GM10248 (cell line): ENCODE results near the gene EPAS1.

Source experiments
- CTCF ChIA-PET: fragments of 300-600 bp; sonication (Branson Sonifier 250); formaldehyde crosslinking; extraction: SDS; loops from one replicate; lab custom pipeline; 2021; ENCODE audit warnings: antibody characterized with exemption; lab: Yijun Ruan, JAX
- POLR2A ChIA-PET: fragments of 350-650 bp; sonication (Branson Sonifier 250); formaldehyde crosslinking; extraction: SDS; loops from one replicate; lab custom pipeline; 2020; ENCODE audit warnings: antibody characterized with exemption; lab: Yijun Ruan, JAX
- DNase-seq: peaks from one replicate; pipeline ENCODE4 v3.0.0; 2012; ENCODE audit errors: extremely low spot score
- TF ChIP-seq, protein P1 (sequence below): IDR thresholded peaks from 2 replicates; pipeline ENCODE4 v1.5.1; 2012; ENCODE audit warnings: mild to moderate bottlenecking, low read depth; ENCODE audit errors: extremely low read depth, missing control alignments, control extremely low read depth

Gene EPAS1

DNA sequence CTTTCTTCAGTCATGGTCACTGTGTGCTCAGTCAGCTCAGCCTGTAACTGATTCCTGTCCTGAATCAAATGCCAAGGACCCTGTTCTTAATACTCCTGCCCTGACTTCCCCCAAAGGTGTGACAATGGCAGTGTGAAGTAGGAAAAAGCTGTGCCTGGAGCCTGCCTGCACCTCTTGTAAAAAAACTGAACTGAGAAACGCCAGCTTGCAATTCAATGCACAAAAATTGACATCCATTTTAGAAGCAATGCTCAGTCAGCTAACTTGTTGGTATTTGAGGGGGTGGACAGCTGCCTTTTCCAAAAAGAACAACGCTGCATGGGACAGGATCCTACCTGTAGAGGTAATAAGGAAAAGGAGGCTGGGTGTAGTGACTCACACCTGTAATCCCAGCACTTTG is 115.9 kb downstream of the EPAS1 start:
- ChIA-PET POLR2A (no interaction called here), CTCF (interaction anchor here (1.0 to 1.8 kb wide), 4 partner anchors 10 to 25 kb away, joined by 3 to 5 read pairs (median 3); no protein-coding TSS in a partner anchor)
- TF ChIP-seq, protein P1, sequence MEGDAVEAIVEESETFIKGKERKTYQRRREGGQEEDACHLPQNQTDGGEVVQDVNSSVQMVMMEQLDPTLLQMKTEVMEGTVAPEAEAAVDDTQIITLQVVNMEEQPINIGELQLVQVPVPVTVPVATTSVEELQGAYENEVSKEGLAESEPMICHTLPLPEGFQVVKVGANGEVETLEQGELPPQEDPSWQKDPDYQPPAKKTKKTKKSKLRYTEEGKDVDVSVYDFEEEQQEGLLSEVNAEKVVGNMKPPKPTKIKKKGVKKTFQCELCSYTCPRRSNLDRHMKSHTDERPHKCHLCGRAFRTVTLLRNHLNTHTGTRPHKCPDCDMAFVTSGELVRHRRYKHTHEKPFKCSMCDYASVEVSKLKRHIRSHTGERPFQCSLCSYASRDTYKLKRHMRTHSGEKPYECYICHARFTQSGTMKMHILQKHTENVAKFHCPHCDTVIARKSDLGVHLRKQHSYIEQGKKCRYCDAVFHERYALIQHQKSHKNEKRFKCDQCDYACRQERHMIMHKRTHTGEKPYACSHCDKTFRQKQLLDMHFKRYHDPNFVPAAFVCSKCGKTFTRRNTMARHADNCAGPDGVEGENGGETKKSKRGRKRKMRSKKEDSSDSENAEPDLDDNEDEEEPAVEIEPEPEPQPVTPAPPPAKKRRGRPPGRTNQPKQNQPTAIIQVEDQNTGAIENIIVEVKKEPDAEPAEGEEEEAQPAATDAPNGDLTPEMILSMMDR = no peak
- no peak for DNase-seq

DNA sequence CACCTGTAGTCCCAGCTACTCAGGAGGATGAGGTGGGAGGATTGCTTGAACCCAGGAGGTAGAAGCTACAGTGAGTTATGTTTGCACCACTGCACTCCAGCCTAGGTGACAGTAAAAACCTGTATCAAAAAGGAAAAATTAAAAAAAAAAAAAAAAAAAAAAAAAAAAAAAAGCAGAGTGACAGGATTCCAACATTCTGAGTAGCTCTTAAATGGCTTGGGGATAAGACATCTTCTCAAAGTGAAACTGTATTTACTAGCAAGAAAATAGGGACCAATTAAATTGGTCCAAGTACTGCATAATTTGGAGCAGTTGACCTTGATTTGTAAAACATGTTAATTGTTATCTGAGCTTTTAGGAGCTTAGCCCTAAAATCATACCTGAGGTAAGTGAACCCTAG is 116.4 kb downstream of the EPAS1 start:
- POLR2A ChIA-PET = interaction anchor here (0.6 kb wide), 2 partner anchors 244 to 1107 kb away, joined by 4 to 5 read pairs; no protein-coding TSS in a partner anchor

DNA sequence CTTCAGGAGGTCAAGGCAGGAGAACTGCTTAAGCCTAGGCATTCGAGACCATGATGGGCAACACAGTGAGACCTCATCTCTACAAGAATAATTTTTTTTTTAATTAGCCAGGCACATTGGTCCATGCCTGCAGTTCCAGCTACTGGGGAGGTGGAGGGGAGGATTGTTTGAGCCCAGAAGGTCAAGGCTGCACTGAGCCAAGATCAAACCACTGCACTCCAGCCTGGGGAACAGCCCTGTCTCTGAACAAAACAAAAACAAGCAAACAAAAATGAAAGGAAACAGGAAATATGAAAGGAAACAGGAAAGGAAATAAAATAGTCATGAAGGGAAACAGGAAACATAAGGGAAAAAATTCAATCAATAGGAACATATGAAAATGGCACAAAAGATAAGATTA is 117.5 kb downstream of the EPAS1 start:
- CTCF ChIA-PET = interaction anchor here (1.0 kb wide), 1 partner anchor 16 kb away, joined by 3 read pairs; no protein-coding TSS in a partner anchor
- no peak for DNase-seq
- POLR2A ChIA-PET = no interaction called here
- TF ChIP-seq, protein P1 = no peak

More for the DNA sequence above, 116.4 kb downstream of the EPAS1 start:
- TF ChIP-seq, protein P1 = no peak
- CTCF ChIA-PET = interaction anchor here (1.0 to 1.2 kb wide), 3 partner anchors 10 to 24 kb away, joined by 3 read pairs; no protein-coding TSS in a partner anchor
- no peak for DNase-seq

DNA sequence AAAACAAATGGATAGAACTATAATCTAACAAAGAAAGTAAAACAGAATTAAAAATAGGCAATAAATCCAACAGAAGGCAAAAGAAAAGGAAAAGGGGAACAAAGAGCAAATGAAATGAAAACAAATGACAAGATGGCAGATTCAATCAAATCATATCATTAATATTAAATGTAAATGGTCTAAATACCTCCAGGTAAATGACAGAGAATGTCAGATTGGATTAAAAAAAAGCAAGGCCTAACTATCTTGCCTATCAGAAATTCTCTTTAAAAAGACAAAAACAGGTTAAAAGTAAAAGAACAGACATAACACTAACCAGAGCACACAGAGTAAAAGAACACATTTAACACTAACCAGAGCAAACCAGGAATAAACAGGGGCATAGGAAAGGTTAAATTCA is 119.1 kb downstream of the EPAS1 start:
- TF ChIP-seq, protein P1 = no peak
- no peak for DNase-seq
- ChIA-PET POLR2A (no interaction called here), CTCF (no interaction called here)

DNA sequence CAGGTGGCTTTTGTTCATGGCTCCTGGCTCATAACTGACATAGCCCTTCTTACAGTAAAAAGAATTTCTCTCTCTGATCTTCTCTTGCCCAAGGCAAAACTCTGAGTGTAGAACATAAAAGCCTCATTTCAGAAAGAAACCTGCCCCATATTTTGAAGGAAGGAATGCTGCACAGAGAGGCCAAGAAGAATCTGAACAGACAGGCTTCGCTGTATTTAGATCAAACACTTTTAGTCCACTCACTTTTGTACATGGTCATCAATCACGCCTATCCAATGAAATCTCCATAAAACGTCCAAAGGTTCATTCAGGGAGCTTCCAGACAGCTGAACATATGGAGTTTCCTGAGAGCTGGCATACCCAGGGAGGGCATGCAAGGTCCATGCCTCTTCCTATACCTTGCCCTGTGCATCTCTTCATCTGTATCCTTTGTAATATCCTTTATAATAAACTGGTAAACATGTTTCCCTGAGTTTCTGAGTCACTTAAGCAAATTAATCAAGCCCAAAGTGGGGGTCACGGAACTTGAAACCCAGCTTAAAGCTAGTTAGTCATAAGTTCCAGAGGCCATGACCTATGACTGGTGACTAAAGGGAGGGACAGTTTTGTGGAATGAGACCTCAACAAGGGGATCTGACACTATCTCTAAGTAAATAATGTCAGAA is 119.7 kb downstream of the EPAS1 start:
- DNase-seq = no peak
- TF ChIP-seq, protein P1 = no peak
- POLR2A ChIA-PET = no interaction called here
- CTCF ChIA-PET = interaction anchor here (1.5 kb wide), 1 partner anchor 23 kb away, joined by 3 read pairs; no protein-coding TSS in a partner anchor

DNA sequence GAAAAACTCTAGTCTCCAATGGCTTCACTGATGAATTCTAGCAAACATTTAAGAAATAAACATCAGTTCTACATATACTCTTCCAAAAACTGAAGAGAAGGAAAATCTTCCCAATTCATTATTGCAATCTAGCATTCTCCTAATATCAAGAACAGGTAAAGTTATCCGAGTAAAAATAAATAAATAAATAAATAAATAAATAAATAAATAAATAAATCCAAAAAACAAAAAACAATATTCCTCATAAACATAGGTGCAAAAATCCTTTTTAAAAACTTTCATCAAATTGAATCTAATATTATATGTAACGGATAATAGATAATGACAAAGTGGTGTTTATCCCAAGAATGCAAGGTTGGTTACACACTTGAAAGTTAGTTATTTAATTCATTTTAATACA is 123.7 kb downstream of the EPAS1 start:
- no peak for DNase-seq
- TF ChIP-seq, protein P1 = no peak
- ChIA-PET CTCF (no interaction called here), POLR2A (no interaction called here)
